Liver (tissue), 9 donors: ENCODE data around the gene EXD3. TPM values are rescaled to one million over a fixed set of nuclear protein-coding genes. Genes with fewer than 3 reads are reported as not detected.

ENCODE experiments used
- DNase-seq: peaks from one replicate; pipeline ENCODE4 v3.0.0-alpha.2; 2017; ENCODE audit warnings: low spot score
- H3K27ac ChIP-seq, 2 donors: one replicate each; pipeline ENCODE4 v1.7.0; 2013; ENCODE audit warnings: inconsistent platforms in 2 of 2, low read length in 2 of 2, control low read depth in 1 of 2, low read depth in 1 of 2, mild to moderate bottlenecking in 1 of 2
- H3K27me3 ChIP-seq, 4 donors: one replicate each; pipeline versions ENCODE4 v1.6.1 to v1.7.0; 2013; ENCODE audit warnings: low read length in 3 of 4, inconsistent platforms in 1 of 4, mild to moderate bottlenecking in 1 of 4, moderate library complexity in 1 of 4; ENCODE audit not compliant: control insufficient read depth in 4 of 4, insufficient read depth in 4 of 4
- H3K36me3 ChIP-seq, 4 donors: one replicate each; pipeline versions ENCODE4 v1.6.1 to v1.7.0; 2013; ENCODE audit warnings: low read length in 3 of 4, mild to moderate bottlenecking in 3 of 4, low read depth in 1 of 4, moderate library complexity in 1 of 4; ENCODE audit not compliant: control insufficient read depth in 4 of 4, insufficient read depth in 3 of 4
- H3K4me1 ChIP-seq, 4 donors: one replicate each; pipeline versions ENCODE4 v1.6.1 to v1.7.0; 2013; ENCODE audit warnings: low read length in 3 of 4, mild to moderate bottlenecking in 3 of 4, moderate library complexity in 1 of 4; ENCODE audit not compliant: control insufficient read depth in 4 of 4, insufficient read depth in 4 of 4
- H3K4me3 ChIP-seq, 3 donors: one replicate each; pipeline versions ENCODE4 v1.6.1 to v1.7.0; 2013; ENCODE audit warnings: low read length in 3 of 3, control low read depth in 1 of 3, low read depth in 1 of 3, mild to moderate bottlenecking in 1 of 3
- H3K9ac ChIP-seq, 2 donors: one replicate each; pipeline ENCODE4 v1.7.0; 2013; ENCODE audit warnings: low read length in 2 of 2, mild to moderate bottlenecking in 2 of 2, moderate library complexity in 2 of 2, control low read depth in 1 of 2, low read depth in 1 of 2
- H3K9me3 ChIP-seq, 4 donors: one replicate each; pipeline versions ENCODE4 v1.6.1 to v1.7.0; 2013; ENCODE audit warnings: low read length in 3 of 4; ENCODE audit not compliant: control insufficient read depth in 4 of 4
- ATF3 ChIP-seq: IDR thresholded peaks from 2 replicates; pipeline ENCODE4 v1.6.1; 2016; ENCODE audit warnings: antibody characterized with exemption
- CTCF ChIP-seq: fragments of 150-350 bp; IDR thresholded peaks from 2 replicates; pipeline ENCODE4 v1.5.1; 2017; ENCODE audit warnings: improper control_type of control experiment, low read depth, low read length; ENCODE audit not compliant: missing input control
- EGR1 ChIP-seq, 2 donors: IDR thresholded peaks; 2 replicates each; pipeline ENCODE4 v1.6.1; 2016 to 2018; ENCODE audit warnings: antibody characterized with exemption in 2 of 2, low read depth in 2 of 2
- FOXA2 ChIP-seq: IDR thresholded peaks from 2 replicates; pipeline ENCODE4 v1.6.1; 2016; ENCODE audit warnings: antibody characterized with exemption
- GABPA ChIP-seq, 2 donors: IDR thresholded peaks in 1 of 2; conservative IDR thresholded peaks in 1 of 2; 2 replicates each; pipeline ENCODE4 v1.6.1; 2016; ENCODE audit warnings: antibody characterized with exemption in 2 of 2, mild to moderate bottlenecking in 1 of 2, moderate library complexity in 1 of 2
- HNF4A ChIP-seq, 2 donors: conservative IDR thresholded peaks; 2 replicates each; pipeline ENCODE4 v1.6.1; 2016; ENCODE audit warnings: antibody characterized with exemption in 2 of 2, mild to moderate bottlenecking in 2 of 2
- HNF4G ChIP-seq: IDR thresholded peaks from 2 replicates; pipeline ENCODE4 v1.6.1; 2016; ENCODE audit warnings: antibody characterized with exemption
- JUND ChIP-seq, 2 donors: IDR thresholded peaks; 2 replicates each; pipeline ENCODE4 v1.6.1; 2016; ENCODE audit warnings: antibody characterized with exemption in 2 of 2
- MAX ChIP-seq: IDR thresholded peaks from 2 replicates; pipeline ENCODE4 v1.6.1; 2016; ENCODE audit warnings: antibody characterized with exemption
- NR2F2 ChIP-seq: IDR thresholded peaks from 2 replicates; pipeline ENCODE4 v1.6.1; 2016; ENCODE audit warnings: antibody characterized with exemption
- RAD21 ChIP-seq, 2 donors: IDR thresholded peaks; 2 replicates each; pipeline ENCODE4 v1.6.1; 2016; ENCODE audit warnings: antibody characterized with exemption in 2 of 2, mild to moderate bottlenecking in 2 of 2
- REST ChIP-seq: IDR thresholded peaks from 2 replicates; pipeline ENCODE4 v1.6.1; 2016; ENCODE audit warnings: antibody characterized with exemption, mild to moderate bottlenecking
- RXRA ChIP-seq, 2 donors: IDR thresholded peaks; 2 replicates each; pipeline ENCODE4 v1.6.1; 2017 to 2018; ENCODE audit warnings: antibody characterized with exemption in 2 of 2, mild to moderate bottlenecking in 1 of 2
- SP1 ChIP-seq: IDR thresholded peaks from 2 replicates; pipeline ENCODE4 v1.6.1; 2018; ENCODE audit warnings: antibody characterized with exemption, mild to moderate bottlenecking
- YY1 ChIP-seq: IDR thresholded peaks from 2 replicates; pipeline ENCODE4 v1.6.1; 2016; ENCODE audit warnings: antibody characterized with exemption, mild to moderate bottlenecking
- ZBTB33 ChIP-seq: IDR thresholded peaks from 2 replicates; pipeline ENCODE4 v1.6.1; 2016; ENCODE audit warnings: antibody characterized with exemption
- WGBS: extraction: QIAGEN DNeasy Blood & Tissue Kit; methylation state at CpG from one replicate; pipeline ENCODE4 v1.1.7; 2013; 5-methylcytosine and 5-hydroxymethylcytosine counted together
- polyA plus RNA-seq, 2 donors: library from polyadenylated mRNA; stranded (reverse) in 1 of 2; unstranded in 1 of 2; fragments of 200-250 nt in 1 of 2; fragments of >200 nt in 1 of 2; fragmentation: Nextera tagmentation in 1 of 2; extraction: Ambion mirVana in 1 of 2; gene quantifications; one replicate each; pipeline versions ENCODE4 v1.2.1 to v1.2.3, GENCODE V29; 2013 to 2015
- total RNA-seq, 2 donors: library from RNA; depleted of rRNA; stranded (reverse); fragments of >200 nt; gene quantifications; one replicate each; pipeline ENCODE4 v1.2.3, GENCODE V29; 2014
- donor health status: healthy.
- donor health status: healthy.
- donor health status: healthy.
- donor health status: healthy.
- donor health status: healthy.

The EXD3 gene
- total and polyA plus RNA-seq, 4 donors: 2.5 to 6.7 (median 3.7) TPM

GRCh38 chr9:137382444-137383080 lies 40.4 kb downstream of the EXD3 start:
- Histone ChIP-seq H3K27me3 (no peaks in the 10 kb centered on the region), H3K9me3 (no peaks in the 10 kb centered on the region), H3K36me3 (no peaks in the 10 kb centered on the region), H3K27ac (no peak overlapping the region), H3K9ac (no peak overlapping the region), H3K4me3 (no peak overlapping the region), H3K4me1 (peaks cover 0 to under 1% (median under 1%) of the 10 kb centered on the region in 4 donors)
- DNase-seq: no peak
- 85% methylated on average over 25 of the region's 25 CpGs for WGBS
- TF ChIP-seq NR2F2 (no peak), MAX (no peak), EGR1 (IDR thresholded peaks at IDR 0.05; ENCODE audit: low read depth in 2 of 2) (no peak), FOXA2 (no peak)

GRCh38 chr9:137381501-137382443 lies 41.2 kb downstream of the EXD3 start:
- H3K27me3 ChIP-seq: no peaks in the 10 kb centered on the region
- no peak overlapping the region for H3K4me3 ChIP-seq
- H3K4me1 ChIP-seq: no peaks in the 10 kb centered on the region
- TF ChIP-seq RXRA (IDR thresholded peaks at IDR 0.05) (no peak), MAX (no peak), CTCF (no peak), EGR1 (IDR thresholded peaks at IDR 0.05; ENCODE audit: low read depth in 2 of 2) (no peak), GABPA (IDR thresholded peaks at IDR 0.05 in 1 of 2, conservative IDR thresholded peaks at IDR 0.05 in 1 of 2) (no peak), HNF4A (conservative IDR thresholded peaks at IDR 0.05) (no peak), HNF4G (no peak), ATF3 (no peak), ZBTB33 (no peak), SP1 (no peak), JUND (IDR thresholded peaks at IDR 0.05) (no peak), NR2F2 (no peak), REST (no peak), YY1 (no peak), FOXA2 (no peak), RAD21 (IDR thresholded peaks at IDR 0.05) (no peak)
- H3K9me3 ChIP-seq: no peaks in the 10 kb centered on the region
- DNase-seq: no peak
- 94% methylated on average over 53 of the region's 53 CpGs for WGBS
- H3K36me3 ChIP-seq: no peaks in the 10 kb centered on the region
- no peak overlapping the region for H3K27ac ChIP-seq
- H3K9ac ChIP-seq: no peak overlapping the region
